Lower leg skin (tissue), 3 donors: Measurements from ENCODE around the gene CEBPA.

Experiments used
- POLR2A ChIP-seq, 2 donors: fragments of 450-650 bp; IDR thresholded peaks; one replicate each; pipeline ENCODE4 v1.6.1; 2016 to 2017; ENCODE audit warnings: antibody characterized with exemption in 2 of 2, mild to moderate bottlenecking in 1 of 2, moderate library complexity in 1 of 2
- TF ChIP-seq, protein P1 (sequence below), 3 donors: fragments of 450-650 bp; IDR thresholded peaks; one replicate each; pipeline ENCODE4 v1.5.1; 2016; ENCODE audit warnings: antibody characterized with exemption in 3 of 3, mild to moderate bottlenecking in 3 of 3, moderate library complexity in 2 of 3

DNA sequence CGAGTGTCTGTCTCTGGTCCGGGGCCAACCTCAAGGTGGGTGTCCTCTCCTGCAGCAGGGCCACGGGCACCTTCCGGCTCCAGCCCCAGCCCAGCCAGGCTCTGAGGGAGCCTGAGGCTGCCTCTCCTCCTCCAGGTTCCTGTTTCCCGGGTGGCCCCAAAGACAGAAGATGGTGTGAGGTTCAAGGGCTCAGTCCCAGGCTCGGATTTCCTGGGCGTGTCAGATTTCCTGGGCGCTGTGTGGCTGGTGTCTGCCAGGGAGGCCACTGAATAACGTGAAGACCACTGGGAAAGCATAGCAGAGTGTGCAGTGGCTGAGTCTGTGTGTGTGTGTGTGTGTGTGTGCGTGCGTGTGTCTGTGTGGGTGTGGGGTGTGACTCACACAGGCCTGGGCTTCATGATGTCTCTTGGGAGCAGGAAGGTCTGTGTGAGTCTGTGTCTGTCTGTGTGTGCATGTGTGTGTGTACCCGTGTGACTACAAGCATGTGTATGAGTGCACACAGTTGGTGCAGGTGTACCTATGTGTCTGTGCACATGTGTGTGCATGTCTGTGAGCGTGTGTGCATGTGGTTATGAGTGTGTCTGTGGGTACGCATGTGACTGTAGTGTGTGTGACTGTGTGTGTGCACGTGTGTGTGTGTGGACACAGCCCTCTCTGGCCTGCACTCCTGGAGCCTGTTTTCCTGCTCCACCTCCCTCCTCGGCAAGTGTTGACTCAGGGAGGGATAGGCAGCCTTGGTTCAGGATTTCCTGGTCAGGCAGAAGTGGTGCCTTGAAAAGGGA is 28.3 kb downstream of the CEBPA start:
- no peak for TF ChIP-seq POLR2A (IDR thresholded peaks at IDR 0.05)
- TF ChIP-seq, protein P1, sequence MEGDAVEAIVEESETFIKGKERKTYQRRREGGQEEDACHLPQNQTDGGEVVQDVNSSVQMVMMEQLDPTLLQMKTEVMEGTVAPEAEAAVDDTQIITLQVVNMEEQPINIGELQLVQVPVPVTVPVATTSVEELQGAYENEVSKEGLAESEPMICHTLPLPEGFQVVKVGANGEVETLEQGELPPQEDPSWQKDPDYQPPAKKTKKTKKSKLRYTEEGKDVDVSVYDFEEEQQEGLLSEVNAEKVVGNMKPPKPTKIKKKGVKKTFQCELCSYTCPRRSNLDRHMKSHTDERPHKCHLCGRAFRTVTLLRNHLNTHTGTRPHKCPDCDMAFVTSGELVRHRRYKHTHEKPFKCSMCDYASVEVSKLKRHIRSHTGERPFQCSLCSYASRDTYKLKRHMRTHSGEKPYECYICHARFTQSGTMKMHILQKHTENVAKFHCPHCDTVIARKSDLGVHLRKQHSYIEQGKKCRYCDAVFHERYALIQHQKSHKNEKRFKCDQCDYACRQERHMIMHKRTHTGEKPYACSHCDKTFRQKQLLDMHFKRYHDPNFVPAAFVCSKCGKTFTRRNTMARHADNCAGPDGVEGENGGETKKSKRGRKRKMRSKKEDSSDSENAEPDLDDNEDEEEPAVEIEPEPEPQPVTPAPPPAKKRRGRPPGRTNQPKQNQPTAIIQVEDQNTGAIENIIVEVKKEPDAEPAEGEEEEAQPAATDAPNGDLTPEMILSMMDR (IDR thresholded peaks at IDR 0.05): peak in 1 of 3 donors; percentile 62
